ENCODE results near the gene TMEM91. TPM values are rescaled to one million over a fixed set of nuclear protein-coding genes. Genes with fewer than 3 reads are reported as not detected.

The TMEM91 gene
- total and polyA plus RNA-seq, 2 of the 8 experiments (the other 6 are each of a cell fraction or from before 2014, with no cell fraction given) = 5.3 to 7.4 TPM

DNA sequence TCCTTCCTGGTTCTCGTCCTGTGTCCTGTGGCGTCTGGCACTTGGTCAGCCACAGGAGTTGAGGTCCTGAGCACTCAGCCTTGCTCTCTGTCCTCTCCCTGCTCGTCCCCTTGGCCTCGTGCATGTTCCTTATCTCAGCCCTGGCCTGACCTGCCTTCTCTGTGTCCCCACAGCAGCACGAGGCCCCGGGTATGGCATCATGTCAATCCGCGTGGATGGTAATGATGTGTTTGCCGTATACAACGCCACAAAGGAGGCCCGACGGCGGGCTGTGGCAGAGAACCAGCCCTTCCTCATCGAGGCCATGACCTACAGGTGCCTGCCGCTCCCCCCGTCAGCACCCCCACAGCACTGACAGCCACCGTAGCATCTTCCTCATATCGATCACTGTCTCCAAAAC, 46.1 kb downstream of the TMEM91 start:
- no peak overlapping the region for H2AFZ ChIP-seq (ENCODE audit: low read length)
- H2BK20ac ChIP-seq (ENCODE audit: low read length) = no peak overlapping the region
- ChIA-PET POLR2A (ENCODE audit: partially characterized antibody) (no interaction called here), CTCF (ENCODE audit: partially characterized antibody) (no interaction called here)
- H3K23me2 ChIP-seq (ENCODE audit: low read depth, low read length) = peaks cover 4% of the 10 kb centered on the region; the same call in 1 of the 2 replicates
- H3K4ac ChIP-seq (replicated peaks; ENCODE audit: insufficient read length, low read depth, low read length) = no peak overlapping the region
- peaks cover 0 to 9% (median 0%) of the 10 kb centered on the region in 4 experiments; a peak in 2 of 7 replicates for H3K4me1 ChIP-seq (replicated peaks in 1 of 4; ENCODE audit: control insufficient read depth in 3 of 4, insufficient read depth in 4 of 4, low read length in 3 of 4)
- no peaks in the 10 kb centered on the region for H3K79me1 ChIP-seq (ENCODE audit: low read depth, low read length)
- H3K18ac ChIP-seq (ENCODE audit: extremely low read depth, low read length) = no peak overlapping the region
- no peak overlapping the region for H3K4me3 ChIP-seq (ENCODE audit: extremely low read depth in 1 of 4, insufficient read depth in 2 of 4, low read depth in 3 of 4, low read length in 4 of 4)
- H4K91ac ChIP-seq (replicated peaks; ENCODE audit: insufficient read length, low read length) = no peak overlapping the region
- H3K56ac ChIP-seq (replicated peaks; ENCODE audit: insufficient read length, low read depth, low read length) = no peak overlapping the region
- H2AK5ac ChIP-seq (ENCODE audit: low read depth, low read length) = no peak overlapping the region
- H4K20me1 ChIP-seq (replicated peaks in 1 of 2; ENCODE audit: control insufficient read depth in 1 of 2, insufficient read depth in 2 of 2, low read length in 2 of 2) = no peaks in the 10 kb centered on the region
- H2BK15ac ChIP-seq (ENCODE audit: low read length) = no peak overlapping the region
- no peak overlapping the region for H3K27ac ChIP-seq (ENCODE audit: low read depth, low read length)
- H2BK12ac ChIP-seq (ENCODE audit: low read depth, low read length) = no peak overlapping the region
- no peak overlapping the region for H4K8ac ChIP-seq (ENCODE audit: extremely low read depth, insufficient read depth, low read length)
- no peak overlapping the region for H2BK120ac ChIP-seq (replicated peaks; ENCODE audit: low read depth, low read length)
- no peaks in the 10 kb centered on the region for H3K79me2 ChIP-seq (ENCODE audit: control insufficient read depth in 1 of 2, insufficient read depth in 2 of 2, low read length in 2 of 2)
- FAIRE-seq = no peak
- no peak overlapping the region for H3K14ac ChIP-seq (ENCODE audit: insufficient read length)
- no peak overlapping the region for H3K4me2 ChIP-seq (ENCODE audit: insufficient read depth in 1 of 2, low read depth in 2 of 2, low read length in 2 of 2)
- H4K5ac ChIP-seq (ENCODE audit: insufficient read length, low read depth, low read length) = no peak overlapping the region
- no peaks in the 10 kb centered on the region for H3K27me3 ChIP-seq (replicated peaks in 1 of 4; ENCODE audit: control insufficient read depth in 3 of 4, extremely low read depth in 1 of 4, insufficient read depth in 3 of 4, low read length in 3 of 4)
- WGBS, 2 experiments (ENCODE audit: extremely low coverage in 1 of 2, insufficient coverage in 1 of 2, insufficient read length in 1 of 2, insufficient replicate concordance in 2 of 2, low coverage in 1 of 2, low lambda C conversion rate in 2 of 2, missing lambda C conversion rate in 1 of 2) = 90% methylated on average over 14 of the region's 18 CpGs; no CpG with 5 or more reads in 1 of the 2 experiments
- no peak overlapping the region for H3K9ac ChIP-seq (replicated peaks in 1 of 4; ENCODE audit: extremely low read depth in 1 of 4, low read depth in 3 of 4, low read length in 3 of 4)
- no peak overlapping the region for H3K23ac ChIP-seq (ENCODE audit: insufficient read length)
- no peaks in the 10 kb centered on the region for H3K9me3 ChIP-seq (ENCODE audit: insufficient read depth in 2 of 2, low read depth in 1 of 2, low read length in 1 of 2)
- H3K36me3 ChIP-seq (ENCODE audit: control insufficient read depth in 2 of 4, insufficient read depth in 4 of 4, low read length in 3 of 4) = peaks cover 0 to 10% (median 2%) of the 10 kb centered on the region in 4 experiments; a peak in 6 of 8 replicates
- H2BK5ac ChIP-seq (ENCODE audit: low read depth, low read length) = no peak overlapping the region
- no peak for DNase-seq (ENCODE audit: low read depth in 1 of 2, low spot score in 2 of 2)
- TF ChIP-seq, protein P1, sequence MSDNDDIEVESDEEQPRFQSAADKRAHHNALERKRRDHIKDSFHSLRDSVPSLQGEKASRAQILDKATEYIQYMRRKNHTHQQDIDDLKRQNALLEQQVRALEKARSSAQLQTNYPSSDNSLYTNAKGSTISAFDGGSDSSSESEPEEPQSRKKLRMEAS (IDR thresholded peaks at IDR 0.05) = no peak
- TF ChIP-seq RBBP5 (IDR thresholded peaks at IDR 0.05; ENCODE audit: borderline replicate concordance, low read depth, low read length) (no peak), JUND (IDR thresholded peaks at IDR 0.05; ENCODE audit: low read length) (no peak), YY1 (IDR thresholded peaks at IDR 0.05; ENCODE audit: low read depth, low read length) (no peak), HDAC6 (IDR thresholded peaks at IDR 0.05; ENCODE audit: low read depth, low read length) (no peak), ATF2 (IDR thresholded peaks at IDR 0.05; ENCODE audit: low read length) (no peak), POLR2AphosphoS5 (IDR thresholded peaks at IDR 0.05; ENCODE audit: low read depth, low read length) (no peak), BACH1 (IDR thresholded peaks at IDR 0.05; ENCODE audit: low read length) (no peak)
- TF ChIP-seq, protein P2, sequence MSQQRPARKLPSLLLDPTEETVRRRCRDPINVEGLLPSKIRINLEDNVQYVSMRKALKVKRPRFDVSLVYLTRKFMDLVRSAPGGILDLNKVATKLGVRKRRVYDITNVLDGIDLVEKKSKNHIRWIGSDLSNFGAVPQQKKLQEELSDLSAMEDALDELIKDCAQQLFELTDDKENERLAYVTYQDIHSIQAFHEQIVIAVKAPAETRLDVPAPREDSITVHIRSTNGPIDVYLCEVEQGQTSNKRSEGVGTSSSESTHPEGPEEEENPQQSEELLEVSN (IDR thresholded peaks at IDR 0.05) = no peak

All from H1 (cell line).